Body of pancreas (tissue), 4 donors: Measurements from ENCODE around the gene POU3F1.

Experiments
- POLR2A ChIP-seq, 3 donors: fragments of 450-650 bp; IDR thresholded peaks; one replicate each; pipeline ENCODE4 v1.6.1; 2016; ENCODE audit warnings: antibody characterized with exemption in 3 of 3, mild to moderate bottlenecking in 2 of 3
- TF ChIP-seq, protein P1 (sequence below), 7 experiments: fragments of 450-650 bp in 4 of 7; fragments of 200-600 bp in 3 of 7; sonication (generic) in 3 of 7; IDR thresholded peaks; one replicate each; pipeline ENCODE4 v1.5.1; 2016 to 2019; ENCODE audit warnings: antibody characterized with exemption in 7 of 7

DNA sequence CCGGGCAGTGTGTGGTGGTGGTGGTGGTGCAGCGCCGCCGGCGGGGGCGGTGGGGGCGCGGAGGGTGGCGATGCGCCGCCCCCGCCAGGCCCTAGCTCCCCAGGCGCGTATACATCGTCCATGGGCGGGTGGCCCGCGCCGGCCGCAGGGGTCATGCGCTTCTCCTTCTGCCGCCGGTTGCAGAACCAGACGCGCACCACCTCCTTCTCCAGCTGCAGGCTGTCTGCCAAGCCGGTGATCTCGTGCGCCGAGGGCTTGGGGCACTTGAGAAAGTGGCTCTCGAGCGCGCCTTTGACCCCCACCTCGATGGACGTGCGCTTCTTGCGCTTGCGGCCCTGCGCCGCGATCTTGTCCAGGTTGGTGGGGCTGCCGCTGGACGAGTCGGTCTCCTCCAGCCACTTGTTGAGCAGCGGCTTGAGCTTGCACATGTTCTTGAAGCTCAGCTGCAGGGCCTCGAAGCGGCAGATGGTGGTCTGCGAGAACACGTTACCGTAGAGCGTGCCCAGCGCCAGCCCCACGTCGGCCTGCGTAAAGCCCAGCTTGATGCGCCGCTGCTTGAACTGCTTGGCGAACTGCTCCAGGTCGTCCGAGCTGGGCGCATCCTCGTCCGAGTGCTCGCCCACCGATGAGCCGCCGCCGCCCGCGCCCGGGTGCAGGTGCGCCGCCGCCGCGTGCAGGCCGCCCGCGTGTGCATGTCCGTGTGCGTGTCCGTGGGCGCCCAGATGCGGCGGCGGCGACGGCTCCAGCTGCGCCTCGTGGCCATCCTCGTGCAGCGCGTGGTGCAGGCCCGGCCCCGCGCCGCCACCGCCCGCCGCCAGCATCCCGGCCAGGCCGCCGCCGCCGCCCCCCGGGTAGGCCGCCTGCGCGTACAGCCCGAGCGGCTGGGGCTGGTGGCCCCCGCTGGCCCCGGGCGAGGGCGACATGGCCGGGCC, 926 bp downstream of the POU3F1 start:
- no peak for TF ChIP-seq POLR2A (IDR thresholded peaks at IDR 0.05)
- TF ChIP-seq, protein P1, sequence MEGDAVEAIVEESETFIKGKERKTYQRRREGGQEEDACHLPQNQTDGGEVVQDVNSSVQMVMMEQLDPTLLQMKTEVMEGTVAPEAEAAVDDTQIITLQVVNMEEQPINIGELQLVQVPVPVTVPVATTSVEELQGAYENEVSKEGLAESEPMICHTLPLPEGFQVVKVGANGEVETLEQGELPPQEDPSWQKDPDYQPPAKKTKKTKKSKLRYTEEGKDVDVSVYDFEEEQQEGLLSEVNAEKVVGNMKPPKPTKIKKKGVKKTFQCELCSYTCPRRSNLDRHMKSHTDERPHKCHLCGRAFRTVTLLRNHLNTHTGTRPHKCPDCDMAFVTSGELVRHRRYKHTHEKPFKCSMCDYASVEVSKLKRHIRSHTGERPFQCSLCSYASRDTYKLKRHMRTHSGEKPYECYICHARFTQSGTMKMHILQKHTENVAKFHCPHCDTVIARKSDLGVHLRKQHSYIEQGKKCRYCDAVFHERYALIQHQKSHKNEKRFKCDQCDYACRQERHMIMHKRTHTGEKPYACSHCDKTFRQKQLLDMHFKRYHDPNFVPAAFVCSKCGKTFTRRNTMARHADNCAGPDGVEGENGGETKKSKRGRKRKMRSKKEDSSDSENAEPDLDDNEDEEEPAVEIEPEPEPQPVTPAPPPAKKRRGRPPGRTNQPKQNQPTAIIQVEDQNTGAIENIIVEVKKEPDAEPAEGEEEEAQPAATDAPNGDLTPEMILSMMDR (IDR thresholded peaks at IDR 0.05) = no peak
